Measurements from ENCODE around the gene SHQ1.
"Not testable (repeated sequence)": the region's sequence is repeated elsewhere in the genome, so short reads cannot be mapped to it uniquely, and the experiment has no call there.

SHQ1 gene

GRCh38 chr3:72719137-72719536 is 129.1 kb downstream of the SHQ1 start:
- no peak for DNase-seq (ENCODE audit: low read depth in 3 of 3)

- DNase-seq (ENCODE audit: low read depth in 3 of 3) = not testable (repeated sequence)
Measured at GRCh38 chr3:72714135-72714534, 134.1 kb downstream of the SHQ1 start.

- not testable (repeated sequence) for DNase-seq (ENCODE audit: low read depth in 3 of 3)
Measured at GRCh38 chr3:72710471-72710870, 137.8 kb downstream of the SHQ1 start.

GRCh38 chr3:72708441-72708840 is 139.8 kb downstream of the SHQ1 start:
- no peak for DNase-seq (ENCODE audit: low read depth in 3 of 3)

GRCh38 chr3:72702997-72703396 is 145.2 kb downstream of the SHQ1 start:
- no peak for DNase-seq (ENCODE audit: low read depth in 3 of 3)

GRCh38 chr3:72702390-72702789 is 145.9 kb downstream of the SHQ1 start:
- DNase-seq (ENCODE audit: low read depth in 3 of 3) = no peak

GRCh38 chr3:72700106-72700505 is 148.1 kb downstream of the SHQ1 start:
- no peak for DNase-seq (ENCODE audit: low read depth in 3 of 3)

- DNase-seq (ENCODE audit: low read depth in 3 of 3) = no peak
Measured at GRCh38 chr3:72699631-72700030, 148.6 kb downstream of the SHQ1 start.
